ENCODE measurements around the gene ACO2. TPM values are rescaled to one million over a fixed set of nuclear protein-coding genes. Genes with fewer than 3 reads are reported as not detected.

The ACO2 gene
- total and polyA plus RNA-seq, 2 of the 13 experiments (the other 11 are each of a cell fraction or from before 2014, with no cell fraction given), result 19.2 to 45.6 TPM

GRCh38 chr22:41468381-41469217, at the start of gene ACO2, which contains the start of gene PHF5A (continued):
- no peak for TF ChIP-seq ZNF609 (CRISPR knock-in tag; IDR thresholded peaks at IDR 0.05; ENCODE audit: borderline replicate concordance)
- 0 out of 2 replicates have a peak, but pooled peaks have one; percentile 35 for TF ChIP-seq ZNF274 (CRISPR knock-in tag; IDR thresholded peaks at IDR 0.05)
- TF ChIP-seq ZNF75D (CRISPR knock-in tag; IDR thresholded peaks at IDR 0.05; ENCODE audit: borderline replicate concordance), result no peak
- TF ChIP-seq USF2 (IDR thresholded peaks at IDR 0.05; ENCODE audit: low read depth, low read length), result no peak
- TF ChIP-seq USF2 (CRISPR knock-in tag; IDR thresholded peaks at IDR 0.05; ENCODE audit: borderline replicate concordance), result peak; percentile 47; the same call in 1 of the 2 replicates
- peak; percentile 73; the same call in 1 of the 2 replicates for TF ChIP-seq ARNTL (CRISPR knock-in tag; IDR thresholded peaks at IDR 0.05)
- 0 out of 2 replicates have a peak, but pooled peaks have one; percentile 21 for TF ChIP-seq ZNF773 (CRISPR knock-in tag; IDR thresholded peaks at IDR 0.05; ENCODE audit: borderline replicate concordance)
- TF ChIP-seq ZBTB43 (CRISPR knock-in tag; conservative IDR thresholded peaks at IDR 0.05), result no peak; the same call in 1 of the 2 replicates
- peak; percentile 92 for TF ChIP-seq TAF1 (CRISPR knock-in tag; IDR thresholded peaks at IDR 0.05)
- TF ChIP-seq GFI1 (CRISPR knock-in tag; IDR thresholded peaks at IDR 0.05; ENCODE audit: borderline replicate concordance), result no peak; the same call in 1 of the 2 replicates
- TF ChIP-seq HOXA5 (CRISPR knock-in tag; IDR thresholded peaks at IDR 0.05), result no peak
- TF ChIP-seq ZFX (CRISPR knock-in tag; IDR thresholded peaks at IDR 0.05; ENCODE audit: low read depth), result peak; percentile 91
- TF ChIP-seq UBTF (CRISPR knock-in tag; IDR thresholded peaks at IDR 0.05), result peak; percentile 59
- 0 out of 2 replicates have a peak, but pooled peaks have one; percentile 26 for TF ChIP-seq IRF9 (CRISPR knock-in tag; IDR thresholded peaks at IDR 0.05; ENCODE audit: borderline replicate concordance)
- peak; percentile 67 for TF ChIP-seq SRF (IDR thresholded peaks at IDR 0.05; ENCODE audit: low read depth, low read length)

Data from HepG2 (cell line).